GM19240 (cell line): ENCODE results near the gene UTP11.
A peak's percentile ranks its signal among the peaks of the same experiment; 100 is the strongest.

Experiments
- DNase-seq: peaks from one replicate; pipeline ENCODE4 v3.0.0; 2011; ENCODE audit warnings: low spot score; ENCODE audit not compliant: insufficient read length

UTP11 gene

GRCh38 chr1:38068220-38068979 is 55.9 kb downstream of the UTP11 start:
- no peak for DNase-seq

- no peak for DNase-seq
Observed at GRCh38 chr1:38068980-38069340, 56.4 kb downstream of the UTP11 start.

- DNase-seq: peak; percentile 39
Observed at GRCh38 chr1:38071312-38072256, 59.0 kb downstream of the UTP11 start.

GRCh38 chr1:38072858-38073257 is 60.3 kb downstream of the UTP11 start:
- DNase-seq: no peak

- DNase-seq: no peak
Observed at GRCh38 chr1:38073534-38074301, 61.2 kb downstream of the UTP11 start.

- no peak for DNase-seq
Observed at GRCh38 chr1:38074302-38074677, 61.8 kb downstream of the UTP11 start.
